Measurements from ENCODE around the gene TMEM62.

- TF ChIP-seq POLR2AphosphoS5 (IDR thresholded peaks at IDR 0.05; ENCODE audit: low read depth), result no peak
- TF ChIP-seq CTCF (IDR thresholded peaks at IDR 0.05; ENCODE audit: insufficient read depth, low read length), result no peak
These were observed 41.5 kb upstream of the TMEM62 start for GRCh38 chr15:43091859-43092258.
